ENCODE results near the gene FBN1.

Gene FBN1

GRCh38 chr15:48473667-48474066 lies 171.8 kb downstream of the FBN1 start:
- H3K36me3 Mint-ChIP-seq (ENCODE audit: low read depth) = peaks cover 33% of the 10 kb centered on the region
- TF ChIP-seq, protein P1, sequence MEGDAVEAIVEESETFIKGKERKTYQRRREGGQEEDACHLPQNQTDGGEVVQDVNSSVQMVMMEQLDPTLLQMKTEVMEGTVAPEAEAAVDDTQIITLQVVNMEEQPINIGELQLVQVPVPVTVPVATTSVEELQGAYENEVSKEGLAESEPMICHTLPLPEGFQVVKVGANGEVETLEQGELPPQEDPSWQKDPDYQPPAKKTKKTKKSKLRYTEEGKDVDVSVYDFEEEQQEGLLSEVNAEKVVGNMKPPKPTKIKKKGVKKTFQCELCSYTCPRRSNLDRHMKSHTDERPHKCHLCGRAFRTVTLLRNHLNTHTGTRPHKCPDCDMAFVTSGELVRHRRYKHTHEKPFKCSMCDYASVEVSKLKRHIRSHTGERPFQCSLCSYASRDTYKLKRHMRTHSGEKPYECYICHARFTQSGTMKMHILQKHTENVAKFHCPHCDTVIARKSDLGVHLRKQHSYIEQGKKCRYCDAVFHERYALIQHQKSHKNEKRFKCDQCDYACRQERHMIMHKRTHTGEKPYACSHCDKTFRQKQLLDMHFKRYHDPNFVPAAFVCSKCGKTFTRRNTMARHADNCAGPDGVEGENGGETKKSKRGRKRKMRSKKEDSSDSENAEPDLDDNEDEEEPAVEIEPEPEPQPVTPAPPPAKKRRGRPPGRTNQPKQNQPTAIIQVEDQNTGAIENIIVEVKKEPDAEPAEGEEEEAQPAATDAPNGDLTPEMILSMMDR (IDR thresholded peaks at IDR 0.05) = no peak
- no peak overlapping the region for H3K4me3 Mint-ChIP-seq
- no peak overlapping the region for H3K27ac Mint-ChIP-seq
- no peaks in the 10 kb centered on the region for H3K9me3 Mint-ChIP-seq
- DNase-seq = no peak
- no peaks in the 10 kb centered on the region for H3K27me3 Mint-ChIP-seq (ENCODE audit: low read depth, poor library complexity)
- no peaks in the 10 kb centered on the region for H3K4me1 Mint-ChIP-seq

DNA sequence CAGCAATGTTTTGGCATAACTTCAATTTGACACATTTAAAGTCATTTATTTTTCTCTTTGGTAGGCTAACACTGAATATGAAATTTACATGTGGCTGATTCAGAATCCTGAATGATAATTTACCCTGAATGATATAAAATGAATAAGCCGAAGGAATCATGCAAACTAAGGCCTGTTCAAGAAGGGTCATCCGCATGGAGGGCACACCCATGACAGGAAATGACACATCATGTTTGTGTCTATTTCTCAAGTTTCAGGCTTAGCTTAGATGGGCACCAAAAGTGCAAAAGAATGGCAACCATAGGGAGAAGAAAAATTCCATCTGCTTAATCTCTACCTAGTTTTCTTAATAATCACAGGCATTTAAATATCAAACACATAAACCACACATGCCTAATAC lies 172.8 kb downstream of the FBN1 start:
- TF ChIP-seq, protein P1 (IDR thresholded peaks at IDR 0.05) = no peak
- H3K9me3 Mint-ChIP-seq = no peaks in the 10 kb centered on the region
- H3K4me1 Mint-ChIP-seq = no peaks in the 10 kb centered on the region
- H3K36me3 Mint-ChIP-seq (ENCODE audit: low read depth) = peaks cover 42% of the 10 kb centered on the region
- H3K4me3 Mint-ChIP-seq = no peak overlapping the region
- H3K27ac Mint-ChIP-seq = no peak overlapping the region
- H3K27me3 Mint-ChIP-seq (ENCODE audit: low read depth, poor library complexity) = no peaks in the 10 kb centered on the region
- DNase-seq = no peak

GRCh38 chr15:48471073-48471472 lies 174.4 kb downstream of the FBN1 start:
- Mint-ChIP-seq H3K4me3 (no peak overlapping the region), H3K9me3 (no peaks in the 10 kb centered on the region), H3K27ac (no peak overlapping the region), H3K4me1 (no peaks in the 10 kb centered on the region), H3K27me3 (ENCODE audit: low read depth, poor library complexity) (no peaks in the 10 kb centered on the region), H3K36me3 (ENCODE audit: low read depth) (peaks cover 48% of the 10 kb centered on the region)
- TF ChIP-seq, protein P1 (IDR thresholded peaks at IDR 0.05) = no peak
- DNase-seq = no peak

DNA sequence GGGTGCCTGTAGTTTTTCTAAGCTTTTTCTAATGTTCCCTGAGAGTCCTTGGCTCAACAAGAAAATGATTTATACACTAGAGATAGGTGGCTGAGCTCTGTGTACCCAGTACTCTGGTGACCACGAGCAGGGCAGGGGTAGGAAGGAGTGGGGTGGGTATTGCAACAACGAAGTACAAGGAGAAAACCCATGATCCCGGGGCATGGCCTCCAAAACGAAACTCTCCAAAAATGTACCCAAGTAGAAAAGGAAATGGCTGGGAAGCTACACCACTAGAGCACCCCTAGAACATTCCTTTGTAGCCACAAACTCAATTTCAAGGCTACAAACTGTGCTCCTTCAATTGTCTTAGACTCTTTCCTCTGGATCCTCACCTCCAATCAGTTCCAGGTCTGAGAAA lies 175.4 kb downstream of the FBN1 start:
- Mint-ChIP-seq H3K9me3 (no peaks in the 10 kb centered on the region), H3K27ac (no peak overlapping the region), H3K4me1 (no peaks in the 10 kb centered on the region), H3K36me3 (ENCODE audit: low read depth) (peaks cover 48% of the 10 kb centered on the region), H3K4me3 (no peak overlapping the region), H3K27me3 (ENCODE audit: low read depth, poor library complexity) (no peaks in the 10 kb centered on the region)
- no peak for DNase-seq
- TF ChIP-seq, protein P1 (IDR thresholded peaks at IDR 0.05) = no peak

DNA sequence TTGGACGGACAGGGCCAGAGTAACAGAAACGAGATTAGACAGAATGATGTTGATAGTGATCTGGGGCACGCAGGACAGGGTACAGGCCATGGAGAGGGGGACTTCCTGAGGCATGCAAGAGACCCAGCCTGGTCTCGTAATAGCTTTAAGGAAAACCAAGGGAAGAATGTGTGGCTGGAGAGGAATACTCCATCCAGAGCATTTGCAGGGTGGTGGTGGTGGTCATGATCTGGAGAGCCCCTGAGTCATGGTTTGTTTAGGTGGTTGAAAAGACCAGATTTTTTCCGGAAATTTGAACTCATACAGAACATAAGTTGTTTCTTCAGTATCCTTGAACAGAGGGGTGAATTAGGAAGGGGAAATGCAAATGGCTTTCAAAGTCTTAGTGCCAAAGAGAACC lies 175.8 kb downstream of the FBN1 start:
- no peak for DNase-seq
- Mint-ChIP-seq H3K27ac (no peak overlapping the region), H3K4me3 (no peak overlapping the region), H3K36me3 (ENCODE audit: low read depth) (peaks cover 48% of the 10 kb centered on the region), H3K9me3 (no peaks in the 10 kb centered on the region), H3K27me3 (ENCODE audit: low read depth, poor library complexity) (no peaks in the 10 kb centered on the region), H3K4me1 (no peaks in the 10 kb centered on the region)
- TF ChIP-seq, protein P1 (IDR thresholded peaks at IDR 0.05) = no peak

- no peak for DNase-seq
- Mint-ChIP-seq H3K4me3 (no peak overlapping the region), H3K36me3 (ENCODE audit: low read depth) (peaks cover 48% of the 10 kb centered on the region), H3K27ac (no peak overlapping the region), H3K9me3 (no peaks in the 10 kb centered on the region), H3K4me1 (no peaks in the 10 kb centered on the region), H3K27me3 (ENCODE audit: low read depth, poor library complexity) (no peaks in the 10 kb centered on the region)
- TF ChIP-seq, protein P1 (IDR thresholded peaks at IDR 0.05) = no peak
Measured at GRCh38 chr15:48469271-48469670, 176.2 kb downstream of the FBN1 start.
